DOHH2 (cell line): ENCODE results near the gene TNFAIP2.

Experiments used
- EZH2phosphoT487 ChIP-seq: fragments of 200-600 bp; sonication (generic); IDR thresholded peaks from 2 replicates; pipeline ENCODE4 v1.6.1; 2017; ENCODE audit warnings: borderline replicate concordance, mild to moderate bottlenecking, antibody characterized with exemption, low read length, moderate library complexity, mixed read lengths
- TF ChIP-seq, protein P1 (sequence below): fragments of 200-600 bp; sonication (generic); IDR thresholded peaks from one replicate; pipeline ENCODE4 v1.5.1; 2014; ENCODE audit warnings: antibody characterized with exemption, mild to moderate bottlenecking, low read depth, low read length; ENCODE audit not compliant: poor library complexity, severe bottlenecking

- TF ChIP-seq, protein P1, sequence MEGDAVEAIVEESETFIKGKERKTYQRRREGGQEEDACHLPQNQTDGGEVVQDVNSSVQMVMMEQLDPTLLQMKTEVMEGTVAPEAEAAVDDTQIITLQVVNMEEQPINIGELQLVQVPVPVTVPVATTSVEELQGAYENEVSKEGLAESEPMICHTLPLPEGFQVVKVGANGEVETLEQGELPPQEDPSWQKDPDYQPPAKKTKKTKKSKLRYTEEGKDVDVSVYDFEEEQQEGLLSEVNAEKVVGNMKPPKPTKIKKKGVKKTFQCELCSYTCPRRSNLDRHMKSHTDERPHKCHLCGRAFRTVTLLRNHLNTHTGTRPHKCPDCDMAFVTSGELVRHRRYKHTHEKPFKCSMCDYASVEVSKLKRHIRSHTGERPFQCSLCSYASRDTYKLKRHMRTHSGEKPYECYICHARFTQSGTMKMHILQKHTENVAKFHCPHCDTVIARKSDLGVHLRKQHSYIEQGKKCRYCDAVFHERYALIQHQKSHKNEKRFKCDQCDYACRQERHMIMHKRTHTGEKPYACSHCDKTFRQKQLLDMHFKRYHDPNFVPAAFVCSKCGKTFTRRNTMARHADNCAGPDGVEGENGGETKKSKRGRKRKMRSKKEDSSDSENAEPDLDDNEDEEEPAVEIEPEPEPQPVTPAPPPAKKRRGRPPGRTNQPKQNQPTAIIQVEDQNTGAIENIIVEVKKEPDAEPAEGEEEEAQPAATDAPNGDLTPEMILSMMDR, result no peak
- no peak for TF ChIP-seq EZH2phosphoT487
These were observed at the start of gene TNFAIP2 for GRCh38 chr14:103122947-103123633.
